ENCODE measurements around the gene PBX4. TPM values are rescaled to one million over a fixed set of nuclear protein-coding genes. Genes with fewer than 3 reads are reported as not detected.

The PBX4 gene
- total RNA-seq, 4 donors from 2014 or later = 3.8 to 15.8 (median 5.9) TPM

- DNase-seq (ENCODE audit: low spot score in 2 of 2) = peak in 1 of 2 donors; percentile 14
- no peak for TF ChIP-seq POLR2A (IDR thresholded peaks at IDR 0.05)
- TF ChIP-seq CTCF (IDR thresholded peaks at IDR 0.05) = no peak
- intact Hi-C loops (cut with DNase I; ENCODE audit: low total_unique reads) = no loop called here
- 74 to 75% methylated on average over 18 of the region's 18 CpGs for WGBS, 2 donors
- H3K4me3 ChIP-seq (ENCODE audit: low read depth, poor library complexity, severe bottlenecking) = no peak overlapping the region
Observed at GRCh38 chr19:19661675-19662251, 43.3 kb upstream of the PBX4 start.

- no peak for DNase-seq (ENCODE audit: low spot score in 2 of 2)
- WGBS, 2 donors = 75 to 80% methylated on average over 10 of the region's 10 CpGs
- H3K4me3 ChIP-seq (ENCODE audit: low read depth, poor library complexity, severe bottlenecking) = no peak overlapping the region
- TF ChIP-seq CTCF (IDR thresholded peaks at IDR 0.05) = no peak
- no peak for TF ChIP-seq POLR2A (IDR thresholded peaks at IDR 0.05)
- intact Hi-C loops (cut with DNase I; ENCODE audit: low total_unique reads) = no loop called here
Observed at GRCh38 chr19:19661141-19661674, 42.7 kb upstream of the PBX4 start.

GRCh38 chr19:19659646-19660245, 41.3 kb upstream of the PBX4 start:
- WGBS, 2 donors = 83 to 86% methylated on average over 17 of the region's 17 CpGs
- no peak overlapping the region for H3K4me3 ChIP-seq (ENCODE audit: low read depth, poor library complexity, severe bottlenecking)
- TF ChIP-seq POLR2A (IDR thresholded peaks at IDR 0.05) (no peak), CTCF (IDR thresholded peaks at IDR 0.05) (no peak)
- intact Hi-C loops (cut with DNase I; ENCODE audit: low total_unique reads) = no loop called here
- no peak for DNase-seq (ENCODE audit: low spot score in 2 of 2)

GRCh38 chr19:19657397-19657783, 38.9 kb upstream of the PBX4 start:
- intact Hi-C loops (cut with DNase I; ENCODE audit: low total_unique reads) = no loop called here
- TF ChIP-seq CTCF (IDR thresholded peaks at IDR 0.05) (no peak), POLR2A (IDR thresholded peaks at IDR 0.05) (no peak)
- 66 to 68% methylated on average over 9 to 10 of the region's 10 CpGs for WGBS, 2 donors
- H3K4me3 ChIP-seq (ENCODE audit: low read depth, poor library complexity, severe bottlenecking) = no peak overlapping the region
- no peak for DNase-seq (ENCODE audit: low spot score in 2 of 2)

GRCh38 chr19:19656451-19657396, 38.2 kb upstream of the PBX4 start:
- TF ChIP-seq CTCF (IDR thresholded peaks at IDR 0.05) = no peak
- TF ChIP-seq POLR2A (IDR thresholded peaks at IDR 0.05) = no peak
- 90 to 93% methylated on average over 21 to 33 of the region's 33 CpGs for WGBS, 2 donors
- intact Hi-C loops (cut with DNase I; ENCODE audit: low total_unique reads) = no loop called here
- H3K4me3 ChIP-seq (ENCODE audit: low read depth, poor library complexity, severe bottlenecking) = no peak overlapping the region
- DNase-seq (ENCODE audit: low spot score in 2 of 2) = no peak

Data from lower leg skin (tissue), 4 donors.